HFF-Myc (cell line): ENCODE measurements around the gene LHFPL2.

Experiments
- DNase-seq: peaks from one replicate; pipeline ENCODE4 v3.0.0-alpha.2; 2011; ENCODE audit warnings: low read depth; ENCODE audit errors: extremely low read depth
- H3K4me3 ChIP-seq: replicated peaks from 2 replicates; pipeline ENCODE4 v1.5.1; 2011; ENCODE audit warnings: low read depth, mild to moderate bottlenecking, control low read depth, low read length
- CTCF ChIP-seq: IDR thresholded peaks from 2 replicates; pipeline ENCODE4 v1.5.1; 2012; ENCODE audit warnings: mild to moderate bottlenecking, low read depth, low read length, control low read depth; ENCODE audit errors: missing control alignments

LHFPL2 gene

GRCh38 chr5:78550891-78551290, 97.7 kb downstream of the LHFPL2 start:
- H3K4me3 ChIP-seq, result no peak overlapping the region
- no peak for TF ChIP-seq CTCF
- DNase-seq, result no peak

- H3K4me3 ChIP-seq, result no peak overlapping the region
- DNase-seq, result no peak
- no peak for TF ChIP-seq CTCF
These were observed 99.5 kb downstream of the LHFPL2 start for GRCh38 chr5:78549043-78549442.

- TF ChIP-seq CTCF, result no peak
- H3K4me3 ChIP-seq, result no peak overlapping the region
- peak; percentile 48 for DNase-seq
These were observed 100.6 kb downstream of the LHFPL2 start for GRCh38 chr5:78547731-78548615.

- no peak for DNase-seq
- no peak for TF ChIP-seq CTCF
- no peak overlapping the region for H3K4me3 ChIP-seq
These were observed 101.4 kb downstream of the LHFPL2 start for GRCh38 chr5:78547183-78547582.

GRCh38 chr5:78546276-78546996, 102.1 kb downstream of the LHFPL2 start:
- TF ChIP-seq CTCF, result no peak
- no peak overlapping the region for H3K4me3 ChIP-seq
- DNase-seq, result no peak

- H3K4me3 ChIP-seq, result no peak overlapping the region
- no peak for TF ChIP-seq CTCF
- DNase-seq, result no peak
These were observed 103.2 kb downstream of the LHFPL2 start for GRCh38 chr5:78545406-78545805.
